WTC11 (cell line): ENCODE results near the gene BMPR1B. TPM values are rescaled to one million over a fixed set of nuclear protein-coding genes. Genes with fewer than 3 reads are reported as not detected.

Source experiments
- ATAC-seq: fragments of 200-7000 bp; cut with Tn5 transposase; 2 replicates; pipeline ENCODE4 v1.10.0; 2021; ENCODE audit warnings: mild to moderate bottlenecking, moderate library complexity
- Bru-seq: library from RNA; stranded (reverse); fragments of 400-500 nt; gene quantifications from one replicate; lab custom pipeline; 2021; lab: Mats Ljungman, UMichigan
- CTCF ChIA-PET: fragments of 300-600 bp; sonication (Branson Sonifier 250); formaldehyde crosslinking; loops from one replicate; lab custom pipeline; 2021; ENCODE audit warnings: antibody characterized with exemption; lab: Charles Lee
- POLR2A ChIA-PET: fragments of 350-600 bp; sonication (Branson Sonifier 250); formaldehyde crosslinking; loops from one replicate; lab custom pipeline; 2021; ENCODE audit warnings: antibody characterized with exemption; lab: Charles Lee
- DNase-seq: peaks from one replicate; pipeline ENCODE4 v3.0.0; 2021; ENCODE audit warnings: low spot score
- H3K27ac Mint-ChIP-seq: 2 replicates; pipeline ENCODE4 v1.8.0; 2021; ENCODE audit warnings: mixed read lengths
- H3K27me3 Mint-ChIP-seq: 2 replicates; pipeline ENCODE4 v1.8.0; 2021; ENCODE audit warnings: low read depth, mild to moderate bottlenecking, moderate library complexity, mixed read lengths
- H3K36me3 Mint-ChIP-seq: 2 replicates; pipeline ENCODE4 v1.8.0; 2021; ENCODE audit warnings: mixed read lengths
- H3K4me1 Mint-ChIP-seq: 2 replicates; pipeline ENCODE4 v1.8.0; 2022; ENCODE audit warnings: mixed read lengths
- H3K4me3 Mint-ChIP-seq: 2 replicates; pipeline ENCODE4 v1.8.0; 2021; ENCODE audit warnings: mild to moderate bottlenecking, moderate library complexity, mixed read lengths
- H3K9me3 Mint-ChIP-seq: 2 replicates; pipeline ENCODE4 v1.8.0; 2021; ENCODE audit warnings: mixed read lengths
- AR ChIP-seq: fragments of 250-450 bp; sonication (Bioruptor Pico); IDR thresholded peaks from 2 replicates; pipeline ENCODE4 v1.9.0; 2021; ENCODE audit warnings: mild to moderate bottlenecking
- ARID4B ChIP-seq: sonication (generic); formaldehyde crosslinking; IDR thresholded peaks from 2 replicates; pipeline ENCODE4 v1.8.0; 2023; ENCODE audit warnings: missing genetic modification reagents, mild to moderate bottlenecking, borderline replicate concordance
- ATF1 ChIP-seq: sonication (generic); formaldehyde crosslinking; IDR thresholded peaks from 2 replicates; pipeline ENCODE4 v1.8.1; 2023; ENCODE audit warnings: mild to moderate bottlenecking, moderate library complexity, missing genetic modification reagents
- ATF3 ChIP-seq: sonication (generic); formaldehyde crosslinking; conservative IDR thresholded peaks from 2 replicates; pipeline ENCODE4 v1.8.1; 2022; ENCODE audit warnings: mild to moderate bottlenecking, missing genetic modification reagents
- CREM ChIP-seq: sonication (generic); formaldehyde crosslinking; IDR thresholded peaks from 2 replicates; pipeline ENCODE4 v1.8.1; 2022; ENCODE audit warnings: mild to moderate bottlenecking, missing genetic modification reagents, moderate library complexity
- E2F1 ChIP-seq: sonication (generic); formaldehyde crosslinking; IDR thresholded peaks from 2 replicates; pipeline ENCODE4 v1.8.0; 2022; ENCODE audit warnings: mild to moderate bottlenecking, missing genetic modification reagents
- ELF4 ChIP-seq: sonication (generic); formaldehyde crosslinking; IDR thresholded peaks from 2 replicates; pipeline ENCODE4 v1.8.1; 2022; ENCODE audit warnings: low read depth, mild to moderate bottlenecking, moderate library complexity, missing genetic modification reagents
- IRF2 ChIP-seq: sonication (generic); formaldehyde crosslinking; IDR thresholded peaks from 2 replicates; pipeline ENCODE4 v1.8.0; 2022; ENCODE audit warnings: low read depth, missing genetic modification reagents, borderline replicate concordance
- MAX ChIP-seq: sonication (generic); formaldehyde crosslinking; IDR thresholded peaks from 2 replicates; pipeline ENCODE4 v1.8.0; 2022; ENCODE audit warnings: mild to moderate bottlenecking, missing genetic modification reagents
- MLX ChIP-seq: sonication (generic); formaldehyde crosslinking; IDR thresholded peaks from 2 replicates; pipeline ENCODE4 v1.8.1; 2023; ENCODE audit warnings: mild to moderate bottlenecking, missing genetic modification reagents, moderate library complexity
- RORB ChIP-seq: fragments of 250-450 bp; sonication (Bioruptor Pico); IDR thresholded peaks from 2 replicates; pipeline ENCODE4 v1.9.0; 2021; ENCODE audit warnings: mild to moderate bottlenecking
- SMAD3 ChIP-seq: sonication (generic); formaldehyde crosslinking; IDR thresholded peaks from 2 replicates; pipeline ENCODE4 v1.8.0; 2022; ENCODE audit warnings: missing genetic modification reagents, mild to moderate bottlenecking, borderline replicate concordance
- SMAD4 ChIP-seq: sonication (generic); formaldehyde crosslinking; IDR thresholded peaks from 2 replicates; pipeline ENCODE4 v1.8.0; 2022; ENCODE audit warnings: mild to moderate bottlenecking, missing genetic modification reagents
- SP1 ChIP-seq: sonication (generic); formaldehyde crosslinking; conservative IDR thresholded peaks from 2 replicates; pipeline ENCODE4 v1.8.1; 2022; ENCODE audit warnings: missing genetic modification reagents
- TEAD1 ChIP-seq: sonication (generic); formaldehyde crosslinking; IDR thresholded peaks from 2 replicates; pipeline ENCODE4 v1.8.0; 2022; ENCODE audit warnings: mild to moderate bottlenecking, missing genetic modification reagents
- USF2 ChIP-seq: sonication (generic); formaldehyde crosslinking; IDR thresholded peaks from 2 replicates; pipeline ENCODE4 v1.8.1; 2023; ENCODE audit warnings: mild to moderate bottlenecking, missing genetic modification reagents, moderate library complexity
- ZBTB21 ChIP-seq: sonication (generic); formaldehyde crosslinking; IDR thresholded peaks from 2 replicates; pipeline ENCODE4 v1.8.1; 2023; ENCODE audit warnings: mild to moderate bottlenecking, missing genetic modification reagents, borderline replicate concordance
- ZNF121 ChIP-seq: sonication (generic); formaldehyde crosslinking; IDR thresholded peaks from 2 replicates; pipeline ENCODE4 v1.8.0; 2023; ENCODE audit warnings: missing genetic modification reagents
- ZNF512 ChIP-seq: sonication (generic); formaldehyde crosslinking; IDR thresholded peaks from 2 replicates; pipeline ENCODE4 v1.8.1; 2022; ENCODE audit warnings: missing genetic modification reagents, borderline replicate concordance
- long read RNA-seq, 3 experiments: library from RNA in 1 of 3; library from capped mRNA in 1 of 3; library from polyadenylated mRNA in 1 of 3; unstranded in 2 of 3; stranded (forward) in 1 of 3; transcript quantifications; one replicate each; pipeline ENCODE4 v2.0.0, GENCODE V29; 2021
- total RNA-seq: library from RNA; stranded (reverse); gene quantifications from 3 replicates; pipeline ENCODE4 v1.2.3, GENCODE V29; 2021

Gene BMPR1B
- 0.77 to 1.1 TPM (median 1.1 TPM) in 3 replicates for total RNA-seq
- percentile 34 among the genes with signal in this experiment for Bru-seq, nascent RNA
- long read RNA-seq, experiment 1, full-length matches to known transcripts, result 2 of 7 reads
- long read RNA-seq, experiment 1, partial matches to known transcripts, result 0 of 7 reads
- long read RNA-seq, experiment 1, other reads (novel, unspliced or antisense), result 5 of 7 reads
- long read RNA-seq, experiment 2, result 0 reads
- long read RNA-seq, experiment 3, result 0 reads

GRCh38 chr4:94757192-94758140, at the start of gene BMPR1B:
Gene BMPR1B, plus strand, starts transcription at chr4:94757955. Its CDS starts 346,470 bp downstream, at chr4:95104425.
- Mint-ChIP-seq H3K27ac (no peak within 1 kb of the TSS), H3K9me3 (no peaks in the 10 kb centered on the region), H3K4me3 (peak within 1 kb of the TSS; percentile 80)
- TF ChIP-seq MAX (CRISPR knock-in tag), result no peak
- no peak for TF ChIP-seq ZBTB21 (CRISPR knock-in tag)
- no peak for TF ChIP-seq ATF1 (CRISPR knock-in tag)
- no peak for TF ChIP-seq ZNF121 (CRISPR knock-in tag)
- TF ChIP-seq CREM, result no peak
- no peak for TF ChIP-seq ATF3 (CRISPR knock-in tag)
- TF ChIP-seq ARID4B, result no peak
- TF ChIP-seq, all 79 proteins: peak for 0
- Mint-ChIP-seq H3K36me3 (no peaks in the 10 kb centered on the region), H3K27me3 (peaks cover 72% of the 10 kb centered on the region), H3K4me1 (peaks cover 15% of the 10 kb centered on the region; the same call in 1 of the 2 replicates)
- ChIA-PET POLR2A (interaction anchor here (0.6 kb wide), 1 partner anchor 320 kb away, joined by 4 read pairs; no protein-coding TSS in a partner anchor), CTCF (no interaction called here)
- DNase-seq, result peak; percentile 24
- ATAC-seq, result peak; percentile 14

- no peaks in the 10 kb centered on the region for H3K27me3 Mint-ChIP-seq
- no peak overlapping the region for H3K4me3 Mint-ChIP-seq
- ChIA-PET POLR2A (no interaction called here), CTCF (no interaction called here)
- no peak overlapping the region for H3K27ac Mint-ChIP-seq
- H3K36me3 Mint-ChIP-seq, result no peaks in the 10 kb centered on the region
- no peak for ATAC-seq
- no peaks in the 10 kb centered on the region for H3K9me3 Mint-ChIP-seq
- peaks cover 4% of the 10 kb centered on the region; the same call in 1 of the 2 replicates for H3K4me1 Mint-ChIP-seq
- TF ChIP-seq MLX (CRISPR knock-in tag), result no peak
- TF ChIP-seq RORB (CRISPR knock-in tag), result no peak
- no peak for TF ChIP-seq SMAD3 (CRISPR knock-in tag)
- no peak for TF ChIP-seq ZNF512 (CRISPR knock-in tag)
- no peak for TF ChIP-seq ATF3 (CRISPR knock-in tag)
- TF ChIP-seq ELF4 (CRISPR knock-in tag), result no peak
- no peak for TF ChIP-seq IRF2 (CRISPR knock-in tag)
- no peak for TF ChIP-seq TEAD1 (CRISPR knock-in tag)
- TF ChIP-seq SP1, result no peak
- no peak for TF ChIP-seq E2F1 (CRISPR knock-in tag)
- no peak for TF ChIP-seq SMAD4 (CRISPR knock-in tag)
- TF ChIP-seq AR, result no peak
- TF ChIP-seq USF2 (CRISPR knock-in tag), result no peak
- TF ChIP-seq, all 79 proteins: peak for 0
- no peak for DNase-seq
Observed at GRCh38 chr4:94711635-94712034, 46.1 kb upstream of the BMPR1B start.
